Head of caudate nucleus (tissue), 42 donors: ENCODE data around the gene HEMK1.

Source experiments
- DNase-seq, 42 donors: peaks; one replicate each; pipeline versions ENCODE4 v3.0.0 to v3.0.0-alpha.2; 2020 to 2021; ENCODE audit warnings: mixed read lengths in 7 of 42
- intact Hi-C: fragments of 100-400 bp; cut with DNase I; formaldehyde crosslinking; loops from one replicate; pipeline ENCODE4 v1.15.0; 2022

Gene HEMK1

DNA sequence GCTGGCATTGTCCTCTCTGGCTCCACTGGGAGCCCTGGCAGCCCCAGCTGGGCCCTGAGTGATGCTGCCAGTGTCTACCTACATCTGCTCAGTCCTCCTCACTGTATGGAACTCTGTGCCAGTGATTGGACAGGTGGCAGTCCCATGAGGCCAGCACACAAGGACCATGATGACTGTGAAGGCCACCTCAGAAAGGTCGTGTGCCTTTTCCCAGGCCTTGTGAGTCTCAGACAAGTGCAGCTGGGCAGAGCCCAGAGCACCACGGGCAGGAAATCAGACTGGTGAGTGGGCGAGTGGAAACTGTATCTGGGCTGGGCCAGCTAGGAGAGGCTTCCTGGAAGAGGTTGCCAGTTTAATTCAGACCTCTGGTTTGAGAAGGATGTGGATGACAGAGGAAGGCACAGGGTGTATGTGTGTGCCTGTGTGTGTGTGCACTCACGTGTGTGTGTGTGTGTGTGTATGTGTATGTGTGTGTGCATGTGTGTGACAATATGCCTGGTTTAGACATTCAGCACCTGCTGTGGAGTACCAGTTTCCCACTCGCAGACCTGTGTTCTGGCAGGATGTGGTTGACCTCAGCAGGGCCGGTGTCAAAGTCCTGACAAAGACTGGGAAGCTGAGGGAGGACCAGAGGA, 54.6 kb downstream of the HEMK1 start:
- intact Hi-C loops: no loop called here
- DNase-seq: no peak

DNA sequence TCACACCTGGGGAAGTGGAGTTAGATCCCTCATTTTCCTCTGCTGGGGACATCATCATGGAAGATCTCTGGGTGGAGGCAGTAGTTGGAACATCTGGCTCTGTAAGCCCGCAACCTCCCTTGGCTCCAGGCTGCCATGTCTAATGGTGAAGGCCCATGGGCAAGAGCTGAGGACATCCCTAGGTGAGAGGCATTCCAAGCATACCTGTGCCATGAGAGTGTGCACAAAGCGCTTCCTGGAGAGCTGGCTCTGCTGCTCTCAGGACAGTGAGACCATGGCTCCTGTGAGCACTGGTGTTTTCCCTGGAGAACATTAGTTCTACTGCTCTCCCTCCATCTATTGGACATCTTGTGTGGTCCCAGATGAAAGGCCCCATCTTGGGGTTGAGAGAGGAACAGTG, 55.3 kb downstream of the HEMK1 start:
- no peak for DNase-seq
- intact Hi-C loops: no loop called here

DNA sequence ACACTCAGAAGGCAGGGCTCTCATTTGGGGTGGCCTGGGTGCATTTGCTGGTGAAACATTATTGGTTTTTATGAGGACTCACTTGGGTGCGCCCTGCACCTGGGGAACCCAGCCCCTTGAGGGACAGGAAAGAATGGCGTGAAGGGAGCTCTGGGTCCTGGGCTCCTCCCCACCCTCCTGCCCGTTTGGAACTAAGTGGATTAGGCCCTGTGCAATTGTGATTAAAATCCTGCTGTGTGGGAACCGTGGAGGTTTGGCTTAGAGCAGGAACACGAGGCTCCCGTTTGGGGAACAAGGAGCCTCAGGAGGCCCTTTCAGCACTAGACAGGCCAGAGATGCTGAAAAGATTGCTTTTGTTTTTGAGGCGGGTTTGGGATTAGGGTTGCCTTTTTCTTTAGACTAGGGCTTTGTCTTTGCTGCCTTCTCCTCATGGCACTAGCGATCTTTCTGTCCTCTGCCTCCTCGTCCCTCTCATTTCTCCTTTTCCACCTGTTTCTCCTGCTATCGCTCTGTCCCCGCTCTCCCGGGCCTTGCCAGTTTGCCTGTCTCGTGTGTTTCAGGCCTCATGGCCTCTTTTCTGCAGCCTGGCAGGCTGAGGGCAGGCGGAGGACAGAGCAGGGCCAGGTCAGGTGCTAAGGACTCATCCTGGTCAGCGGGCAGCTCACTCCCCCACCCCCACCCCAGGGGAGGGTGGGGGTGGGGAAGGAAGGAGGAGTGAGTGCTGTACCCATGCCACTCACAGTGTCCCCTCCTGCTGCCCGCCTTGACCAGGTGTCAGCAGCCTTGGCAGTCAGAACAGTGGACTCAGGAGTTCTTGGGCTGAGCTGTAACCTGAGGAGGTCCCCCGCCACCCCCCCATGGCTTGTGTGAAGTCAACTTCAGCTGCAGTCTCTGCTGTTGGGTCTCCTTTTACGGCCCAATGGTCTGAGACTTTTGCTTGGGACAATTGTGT, 56.2 kb downstream of the HEMK1 start:
- intact Hi-C loops: no loop called here
- no peak for DNase-seq

DNA sequence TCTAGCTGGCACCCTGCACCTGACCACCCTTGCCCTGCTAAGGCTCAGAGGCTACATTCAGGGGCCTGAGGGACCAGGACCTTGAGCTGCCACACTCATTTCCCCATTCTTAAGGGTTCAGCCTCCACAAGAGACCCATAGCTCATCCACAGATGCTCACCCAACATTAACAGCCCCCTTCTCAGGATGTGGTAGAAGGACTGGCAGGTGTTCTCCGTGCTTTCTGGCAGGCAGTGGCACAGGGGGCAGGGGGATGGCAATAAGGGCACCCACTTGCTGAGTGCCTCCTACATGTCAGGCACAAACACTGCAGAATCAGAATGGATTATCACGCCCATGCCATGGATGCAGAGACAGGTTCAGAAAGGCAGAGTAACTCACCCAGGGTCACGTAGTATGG, 57.1 kb downstream of the HEMK1 start:
- intact Hi-C loops: no loop called here
- no peak for DNase-seq

DNA sequence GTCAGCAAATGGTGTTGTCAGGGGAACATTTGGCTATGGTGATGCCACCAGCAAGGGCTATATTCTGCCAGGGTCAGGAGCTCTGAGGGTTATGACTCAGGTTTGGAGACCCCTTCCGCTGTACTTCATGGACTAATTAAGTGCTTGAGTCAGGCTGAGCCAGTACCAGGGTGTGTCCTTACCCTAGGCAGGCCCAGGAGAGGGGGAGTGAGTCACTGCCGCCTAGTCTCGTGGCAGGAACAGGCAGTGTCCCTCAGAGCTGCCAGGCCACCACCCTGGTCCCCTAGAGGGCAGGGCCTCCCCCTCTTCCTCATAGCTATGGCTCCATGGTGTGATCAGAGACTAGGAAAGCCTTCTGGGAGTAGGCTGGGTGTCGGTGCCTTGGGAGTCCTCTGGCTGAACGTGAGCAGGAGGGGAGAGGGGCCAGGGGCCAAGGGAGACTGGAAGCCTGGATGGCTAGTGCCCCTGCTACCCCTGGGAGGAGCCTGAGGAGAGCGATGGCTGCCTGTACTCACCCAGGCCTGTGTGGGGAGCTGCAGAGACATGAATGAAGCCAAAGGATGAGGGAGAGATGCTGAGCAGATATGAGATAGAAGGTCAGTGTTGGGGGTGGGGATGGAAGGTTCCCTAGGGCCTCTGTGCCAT, 58.2 kb downstream of the HEMK1 start:
- DNase-seq: peak in 31 of 42 donors; percentile 30 to 75 (median 55)
- intact Hi-C loops: no loop called here

DNA sequence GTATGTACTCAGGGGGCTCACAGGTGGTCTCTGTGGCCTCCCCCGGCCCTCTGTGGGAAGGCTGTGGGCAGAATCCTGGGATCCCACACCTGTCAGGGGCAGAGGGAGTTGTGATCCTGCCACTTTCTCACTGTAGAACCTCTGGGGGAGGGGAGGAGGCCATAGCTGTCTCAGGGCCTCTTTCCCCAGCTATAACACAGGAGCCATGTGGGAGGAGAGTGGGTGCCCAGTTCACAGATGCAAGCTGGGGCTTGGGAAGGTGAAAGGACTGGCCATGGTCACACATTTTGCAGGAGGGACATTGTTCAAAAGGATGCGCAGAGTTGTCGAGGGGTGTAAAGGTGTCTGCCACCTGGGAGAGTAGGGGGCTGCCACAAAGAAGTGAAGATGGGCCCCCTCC, 59.3 kb downstream of the HEMK1 start:
- DNase-seq: no peak
- intact Hi-C loops: no loop called here

DNA sequence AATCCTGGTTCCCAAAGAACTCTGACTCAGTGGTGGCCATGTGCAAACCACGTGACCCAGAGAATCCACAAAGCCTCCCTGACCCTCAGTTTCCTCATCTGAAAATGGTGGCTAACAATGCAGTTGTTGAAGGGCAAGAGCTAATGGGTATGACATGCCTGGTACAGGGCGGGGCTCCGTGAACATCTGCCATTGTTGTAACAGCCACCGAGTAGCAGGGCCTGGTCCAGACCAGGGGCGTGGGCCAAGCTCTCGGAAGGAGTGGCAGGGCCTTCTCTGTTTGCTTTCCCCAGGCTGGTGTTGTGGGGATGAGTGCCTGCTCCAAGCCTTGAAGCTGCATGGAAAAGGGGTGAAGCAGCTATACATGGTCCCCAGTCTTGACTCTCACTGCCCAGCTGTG, 61.1 kb downstream of the HEMK1 start:
- intact Hi-C loops: no loop called here

DNA sequence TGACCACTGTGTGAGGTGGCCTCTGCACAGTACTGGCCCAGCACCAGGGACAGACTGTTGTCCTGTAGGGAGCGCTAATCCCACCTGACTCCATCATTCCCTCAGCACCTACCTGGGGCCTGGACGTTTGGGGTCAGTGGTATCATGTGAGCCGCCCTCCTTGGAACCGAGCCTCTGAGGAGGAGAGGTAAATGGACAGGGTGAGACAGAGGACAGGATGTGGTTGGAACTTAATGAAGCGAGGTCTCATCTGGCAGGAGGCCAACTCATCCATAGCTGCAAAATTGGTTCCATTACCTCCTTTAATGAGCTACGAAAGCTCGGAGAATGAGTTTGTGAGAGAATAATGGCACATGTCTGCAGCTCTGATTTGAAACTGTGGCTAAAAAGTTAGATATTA, 61.6 kb downstream of the HEMK1 start:
- intact Hi-C loops: no loop called here

More for the DNA sequence above, 61.1 kb downstream of the HEMK1 start:
- DNase-seq: no peak

DNA sequence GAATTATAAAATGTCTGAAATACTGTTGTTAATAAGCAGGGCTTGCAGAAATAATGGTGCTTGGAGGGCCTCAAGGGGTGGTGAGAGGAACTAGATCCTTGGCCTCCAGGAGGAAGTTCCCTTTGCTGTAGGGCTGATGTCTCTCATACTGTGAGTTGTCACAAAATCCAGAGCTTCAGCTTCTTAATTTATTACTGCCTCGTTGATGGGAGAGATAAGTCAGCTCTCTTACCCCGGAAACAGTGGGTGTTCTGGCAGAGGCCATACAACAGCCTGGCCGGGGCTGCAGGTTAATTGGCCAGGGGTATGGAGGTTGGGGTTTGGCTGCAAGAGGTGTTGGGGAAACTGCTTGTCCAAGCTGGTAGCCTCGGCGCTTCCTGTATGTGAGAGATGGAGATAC, 63.1 kb downstream of the HEMK1 start:
- no peak for DNase-seq
- intact Hi-C loops: no loop called here

More for the DNA sequence above, 61.6 kb downstream of the HEMK1 start:
- no peak for DNase-seq

DNA sequence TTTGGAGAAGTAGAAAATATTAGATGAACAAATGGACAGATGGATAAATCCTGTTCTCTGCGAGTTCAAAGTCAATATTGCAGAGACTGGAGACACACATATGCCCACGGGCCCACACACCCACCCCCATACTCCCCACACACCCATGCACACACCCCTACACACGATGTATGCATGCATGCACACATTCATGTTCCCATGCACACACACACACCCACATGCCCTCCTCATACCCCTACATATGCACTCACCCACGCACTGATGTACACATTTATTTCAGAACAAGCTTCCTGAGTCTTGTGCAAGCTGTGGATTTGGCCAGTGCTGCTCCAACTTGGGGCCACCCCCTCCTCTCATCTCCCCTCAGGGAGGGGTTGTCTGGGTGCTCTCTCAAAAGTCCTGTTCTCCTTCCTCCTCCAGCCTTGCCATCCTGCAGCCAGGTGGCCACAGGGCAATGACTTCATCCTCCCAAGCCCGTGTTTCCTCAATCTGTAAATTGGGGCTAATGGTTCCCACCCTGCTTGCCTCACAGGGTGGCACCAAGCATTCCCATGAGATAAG, 64.0 kb downstream of the HEMK1 start:
- DNase-seq: no peak
- intact Hi-C loops: no loop called here

DNA sequence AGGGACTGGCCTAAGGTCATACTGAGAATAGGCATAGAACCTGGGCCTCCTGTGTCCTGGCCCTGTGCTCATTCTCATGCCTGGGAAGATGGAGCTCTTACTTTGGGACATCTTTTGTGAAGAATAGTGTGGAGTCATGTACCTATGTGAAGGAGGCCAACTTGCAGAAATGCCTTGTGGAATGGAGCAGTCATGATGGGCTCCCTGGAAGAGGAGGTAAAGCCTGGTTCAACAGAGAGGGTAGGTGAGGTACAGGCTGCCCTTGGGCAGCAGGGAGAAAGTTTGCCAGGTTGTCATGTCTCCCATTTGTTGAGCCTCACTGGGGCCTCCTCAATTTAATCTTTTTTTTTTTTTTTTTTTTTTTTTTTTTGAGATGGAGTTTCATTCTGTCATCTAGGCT, 65.7 kb downstream of the HEMK1 start:
- intact Hi-C loops: no loop called here
- DNase-seq: no peak

DNA sequence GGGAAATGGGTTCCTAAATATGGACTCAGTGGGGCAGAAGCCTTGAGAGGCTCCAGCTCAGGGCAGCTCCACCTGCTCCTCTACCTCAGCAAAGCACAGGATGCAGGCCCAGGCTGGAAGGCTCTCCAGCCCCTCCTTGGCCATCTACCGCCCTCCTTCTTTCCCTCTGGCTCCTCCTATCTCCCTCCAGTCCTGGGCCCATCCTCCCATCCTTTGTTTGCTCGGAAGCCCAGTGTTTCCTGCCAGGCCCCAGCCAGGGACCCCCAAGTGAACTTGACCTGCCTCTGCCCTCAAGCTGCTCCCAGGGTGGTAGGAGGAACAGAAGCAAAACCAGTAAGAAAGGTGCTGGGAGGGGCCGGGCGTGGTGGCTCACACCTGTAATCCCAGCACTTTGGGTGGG, 67.7 kb downstream of the HEMK1 start:
- DNase-seq: no peak
- intact Hi-C loops: no loop called here

DNA sequence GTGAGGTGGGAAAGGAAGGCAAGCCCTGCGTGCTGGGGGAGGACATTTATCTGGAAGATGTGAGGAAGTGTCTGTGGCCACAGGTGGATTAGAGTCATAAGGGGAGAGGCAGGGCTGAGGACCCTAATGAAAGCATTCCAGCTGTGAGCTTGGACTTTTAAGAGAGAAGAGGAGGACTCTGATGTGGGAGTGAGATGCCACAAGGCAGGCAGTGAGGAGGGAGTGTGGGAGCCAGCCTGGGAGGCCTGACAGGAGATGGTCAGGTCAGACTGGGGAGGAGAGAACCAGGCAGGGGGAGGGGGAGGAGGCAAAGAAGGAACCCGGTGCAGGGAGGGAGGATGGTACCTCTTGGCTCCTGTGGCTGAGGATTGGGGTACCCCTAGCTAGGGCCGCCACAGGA, 68.6 kb downstream of the HEMK1 start:
- no peak for DNase-seq
- intact Hi-C loops: no loop called here

DNA sequence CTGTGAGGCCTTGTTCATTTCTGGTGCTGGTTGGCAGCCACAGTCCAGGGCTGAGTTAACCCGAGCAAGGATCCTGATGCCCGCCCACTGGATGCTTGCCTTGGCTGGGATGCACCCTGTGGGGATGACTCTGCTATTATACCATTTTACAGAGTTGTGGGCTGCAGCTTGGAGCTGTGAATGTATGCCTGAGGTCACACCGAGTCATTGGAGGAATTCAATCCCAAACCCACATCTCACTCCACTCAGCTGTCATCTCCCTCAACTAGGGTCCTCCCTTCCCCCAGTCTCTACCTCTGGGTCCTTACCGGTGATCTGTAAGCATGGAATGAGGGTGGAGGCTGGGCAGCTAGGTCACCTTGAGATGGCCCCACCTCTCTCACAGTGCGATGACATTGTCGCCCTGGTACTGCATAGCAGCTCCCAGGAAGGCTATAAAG, 69.8 kb downstream of the HEMK1 start:
- intact Hi-C loops: no loop called here
- no peak for DNase-seq

DNA sequence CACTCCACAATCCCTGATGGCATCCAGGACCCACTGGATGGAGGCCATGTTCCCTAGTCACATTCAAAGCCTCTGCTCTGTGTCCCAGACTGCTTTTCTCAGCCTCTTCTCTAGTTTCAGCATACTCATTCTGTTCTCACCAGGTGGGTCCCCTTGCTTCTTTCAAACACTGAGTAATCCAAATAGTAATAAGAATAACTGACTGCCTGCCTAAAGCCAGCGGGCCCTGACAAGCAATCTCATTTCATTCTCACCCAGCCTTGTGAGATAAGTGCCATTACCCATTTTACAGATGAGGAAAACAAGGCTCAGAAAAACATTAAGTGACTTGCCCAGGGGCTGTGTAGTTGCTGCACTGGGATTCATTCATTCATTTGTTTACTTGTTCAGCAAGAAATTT, 73.1 kb downstream of the HEMK1 start:
- DNase-seq: no peak
- intact Hi-C loops: no loop called here

DNA sequence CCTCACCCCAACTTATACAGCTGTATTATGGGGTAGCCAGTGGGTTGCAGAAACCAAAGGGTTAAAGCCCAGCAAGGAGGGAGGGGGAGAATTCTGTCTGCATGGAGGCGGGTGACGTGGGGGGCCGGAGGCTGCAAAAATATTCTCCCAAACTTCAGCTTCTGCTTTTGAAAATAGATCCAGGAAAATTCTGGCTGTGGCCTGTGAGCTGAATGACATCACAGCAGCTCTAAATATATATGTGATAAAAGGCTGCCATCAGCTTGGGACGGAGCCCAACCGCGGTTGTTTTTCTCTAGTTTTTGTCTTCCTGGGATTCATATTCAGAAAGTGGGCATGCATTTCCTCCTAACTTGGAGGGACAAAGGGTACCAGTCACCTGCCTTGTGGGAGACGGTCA, 75.2 kb downstream of the HEMK1 start:
- intact Hi-C loops: no loop called here
- DNase-seq: peak in 6 of 42 donors; percentile 15 to 54 (median 32)

DNA sequence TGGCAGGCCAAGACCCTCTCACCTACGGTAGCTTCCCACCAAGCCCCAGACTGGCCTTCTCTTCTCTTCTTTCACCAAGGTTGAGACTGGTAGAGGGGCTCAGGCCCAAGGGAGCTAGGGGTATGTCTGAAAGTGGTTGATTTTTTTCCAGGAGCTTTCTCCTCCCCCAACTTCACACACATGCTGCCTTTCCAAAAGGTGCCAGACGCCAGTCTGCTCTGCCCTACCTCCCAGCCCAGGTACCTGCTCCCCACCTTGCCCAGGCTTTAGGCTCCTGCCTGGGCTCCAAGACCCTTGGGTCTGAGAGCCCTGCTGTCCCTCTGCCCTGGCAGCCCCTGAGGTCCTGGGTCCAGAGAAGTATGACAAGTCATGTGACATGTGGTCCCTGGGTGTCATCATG, 76.1 kb downstream of the HEMK1 start:
- no peak for DNase-seq
- intact Hi-C loops: no loop called here
